ENCODE measurements around the gene ACTN1.
"Not testable (repeated sequence)": the region's sequence is repeated elsewhere in the genome, so short reads cannot be mapped to it uniquely, and the experiment has no call there.

The ACTN1 gene

DNA sequence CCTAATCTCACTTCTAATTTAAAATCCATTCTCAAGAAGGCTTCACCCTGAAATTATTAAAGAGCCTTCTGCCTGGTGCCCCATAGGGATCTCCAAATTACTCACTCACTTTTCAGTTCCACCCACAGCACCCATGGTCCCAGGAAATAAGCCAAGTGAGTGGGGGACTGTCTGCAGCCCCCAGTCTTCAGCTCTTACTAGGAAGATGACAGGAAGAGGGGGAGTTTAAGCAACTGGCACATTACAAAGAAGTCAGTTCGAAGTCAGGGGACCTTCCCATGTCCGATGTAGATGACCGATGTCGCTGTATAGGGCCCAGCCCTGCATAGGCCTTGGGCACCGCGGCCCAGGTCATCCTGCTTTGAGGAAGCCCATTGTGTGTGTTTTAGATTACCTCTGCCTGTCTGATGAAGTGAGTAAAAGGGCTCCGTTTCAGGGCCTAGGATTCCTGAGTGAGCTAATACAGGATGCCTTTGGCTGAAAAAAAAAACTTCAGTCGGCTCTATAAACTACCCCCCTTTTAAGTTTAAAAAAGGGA is 1.9 kb downstream of the ACTN1 start:
- Mint-ChIP-seq H3K27me3 (no peaks in the 10 kb centered on the region), H3K4me1 (peaks cover 52% of the 10 kb centered on the region), H3K27ac (peak overlapping the region; percentile 71), H3K36me3 (peaks cover 24% of the 10 kb centered on the region), H3K9me3 (no peaks in the 10 kb centered on the region), H3K4me3 (peak overlapping the region; percentile 76)

DNA sequence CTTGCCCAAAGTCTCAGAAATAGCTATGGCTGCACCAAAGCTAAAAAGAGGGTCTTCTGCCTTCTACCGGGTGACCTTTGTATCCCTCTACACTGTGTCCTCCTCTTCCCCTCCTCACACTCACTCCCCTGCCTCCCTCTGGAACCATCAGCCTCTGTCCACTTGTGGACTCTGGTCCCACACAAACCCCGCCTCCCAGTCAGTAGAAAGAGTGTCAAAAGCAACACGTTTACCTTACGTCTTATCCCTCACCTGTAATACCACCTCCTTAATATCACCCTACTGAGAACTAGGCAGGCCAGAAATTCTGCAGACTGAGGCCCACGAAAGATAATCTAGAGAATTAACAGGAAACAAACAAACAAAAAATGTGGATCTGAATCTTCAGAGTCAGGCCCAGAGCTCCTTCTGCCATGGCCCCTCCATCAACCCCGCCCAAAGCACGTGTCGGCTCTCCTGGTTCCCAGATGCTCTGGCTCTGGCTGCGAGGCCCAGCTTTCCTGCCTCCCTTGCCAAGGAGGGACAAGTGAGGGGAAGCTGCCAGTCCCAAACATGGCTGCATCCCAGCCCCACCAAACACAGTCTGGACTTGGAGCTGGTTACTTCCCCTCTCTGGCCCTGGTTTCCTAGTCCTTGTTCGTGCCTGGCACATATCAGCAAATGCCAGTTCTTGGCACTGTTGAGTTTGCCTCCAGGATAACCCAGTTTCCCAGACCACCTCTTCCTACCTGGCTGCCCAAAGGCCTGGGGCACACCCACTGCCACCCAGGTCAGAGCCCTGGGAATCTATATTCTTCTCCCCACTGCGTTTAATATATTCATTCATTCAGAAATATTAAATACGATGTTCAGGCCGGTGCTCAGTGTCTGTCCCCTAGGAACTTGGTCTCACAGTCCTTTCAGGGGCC is 2.7 kb downstream of the ACTN1 start:
- H3K27me3 Mint-ChIP-seq = no peaks in the 10 kb centered on the region
- H3K9me3 Mint-ChIP-seq = no peaks in the 10 kb centered on the region
- H3K36me3 Mint-ChIP-seq = peaks cover 25% of the 10 kb centered on the region
- H3K4me1 Mint-ChIP-seq = peaks cover 58% of the 10 kb centered on the region
- H3K27ac Mint-ChIP-seq = peak overlapping the region; percentile 71
- H3K4me3 Mint-ChIP-seq = peak overlapping the region; percentile 76

DNA sequence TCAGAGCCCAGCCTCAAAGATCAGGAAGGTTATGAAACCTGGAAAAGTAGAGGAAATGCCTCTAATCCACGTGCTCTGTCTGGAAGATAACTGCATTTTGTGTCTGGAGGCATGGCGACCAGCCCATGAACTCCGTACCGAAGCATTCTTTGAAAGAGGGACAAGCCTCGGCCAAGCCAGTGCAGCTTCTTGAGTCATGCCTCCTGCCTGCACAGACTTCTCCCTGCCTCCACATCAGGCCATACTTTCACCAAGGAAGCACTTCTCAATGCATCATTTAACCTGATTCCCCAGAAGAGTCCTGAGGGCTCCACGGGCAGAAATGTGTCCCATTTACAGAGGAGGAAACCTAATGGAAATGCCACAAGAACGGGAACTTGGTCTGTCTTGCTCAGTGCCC is 3.4 kb downstream of the ACTN1 start:
- Mint-ChIP-seq H3K4me3 (no peak overlapping the region), H3K27ac (peak overlapping the region; percentile 61), H3K4me1 (peaks cover 63% of the 10 kb centered on the region), H3K36me3 (peaks cover 25% of the 10 kb centered on the region), H3K9me3 (no peaks in the 10 kb centered on the region), H3K27me3 (no peaks in the 10 kb centered on the region)

GRCh38 chr14:68974759-68975347 is 4.2 kb downstream of the ACTN1 start:
- Mint-ChIP-seq H3K27ac (peak overlapping the region; percentile 53), H3K9me3 (no peaks in the 10 kb centered on the region), H3K4me3 (no peak overlapping the region), H3K36me3 (peaks cover 25% of the 10 kb centered on the region), H3K27me3 (no peaks in the 10 kb centered on the region), H3K4me1 (peaks cover 65% of the 10 kb centered on the region)

DNA sequence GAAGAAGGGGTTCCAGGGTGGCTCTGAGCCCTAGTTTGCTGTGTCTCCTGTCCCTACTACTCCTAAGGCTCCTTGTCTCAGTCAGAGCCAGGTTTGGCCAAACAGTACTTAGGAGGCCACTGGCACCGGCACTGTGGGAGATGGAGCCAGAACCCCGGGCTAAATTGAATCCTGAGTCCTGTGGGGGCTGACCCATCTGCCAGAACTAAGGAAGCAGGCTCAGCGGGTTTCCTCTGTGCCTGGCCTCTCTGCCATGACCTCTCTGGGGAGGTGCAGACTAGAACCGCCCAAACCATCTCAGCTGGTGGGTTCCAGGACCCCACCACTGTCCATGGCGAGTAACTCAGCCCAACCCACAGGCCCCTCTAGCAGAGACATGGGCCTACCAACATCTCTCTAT is 5.5 kb downstream of the ACTN1 start:
- no peak overlapping the region for H3K4me3 Mint-ChIP-seq
- no peaks in the 10 kb centered on the region for H3K27me3 Mint-ChIP-seq
- no peaks in the 10 kb centered on the region for H3K9me3 Mint-ChIP-seq
- H3K36me3 Mint-ChIP-seq = peaks cover 25% of the 10 kb centered on the region
- no peak overlapping the region for H3K27ac Mint-ChIP-seq
- peaks cover 76% of the 10 kb centered on the region for H3K4me1 Mint-ChIP-seq

GRCh38 chr14:68973219-68973565 is 5.9 kb downstream of the ACTN1 start:
- not testable (repeated sequence) for H3K27me3 Mint-ChIP-seq, H3K27ac Mint-ChIP-seq
- H3K4me1 Mint-ChIP-seq = peaks cover 81% of the 10 kb centered on the region

DNA sequence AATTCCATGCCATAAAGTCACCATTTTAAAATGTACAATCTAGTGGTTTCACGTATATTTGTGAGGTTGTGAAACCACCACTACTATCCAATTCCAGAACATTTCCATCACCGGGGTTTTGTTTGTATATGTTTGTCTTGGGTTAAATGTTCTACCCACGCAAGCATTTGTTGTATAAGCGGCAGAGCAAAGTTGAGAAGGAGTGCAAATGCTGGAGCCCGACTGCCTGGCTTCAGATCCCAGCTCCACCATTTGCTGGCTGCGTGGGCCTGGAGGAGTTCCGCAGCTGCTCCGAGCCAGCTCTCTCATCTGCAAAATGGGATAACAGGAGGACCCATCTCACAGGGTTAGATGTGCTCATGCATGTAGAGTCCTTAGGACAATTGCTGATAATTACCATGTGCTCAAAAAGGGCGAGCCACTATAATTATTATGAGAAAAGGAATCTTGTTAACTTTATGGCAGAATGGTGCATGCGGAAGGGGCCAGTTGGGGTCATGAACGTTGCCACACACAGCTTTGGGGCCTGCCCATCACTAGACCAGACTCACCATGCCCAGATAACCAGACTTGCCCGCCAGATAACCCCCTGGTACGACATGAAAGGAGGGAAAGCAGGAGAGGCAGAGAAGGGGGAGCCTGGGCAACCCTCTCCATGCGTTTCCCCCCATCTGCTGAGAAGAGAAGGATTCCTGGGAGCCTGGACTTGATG is 6.4 kb downstream of the ACTN1 start:
- Mint-ChIP-seq H3K9me3 (no peaks in the 10 kb centered on the region), H3K27ac (peak overlapping the region; percentile 63), H3K36me3 (peaks cover 25% of the 10 kb centered on the region), H3K4me1 (peaks cover 86% of the 10 kb centered on the region), H3K27me3 (no peaks in the 10 kb centered on the region), H3K4me3 (no peak overlapping the region)

More at GRCh38 chr14:68973219-68973565, 5.9 kb downstream of the ACTN1 start:
- peaks cover 25% of the 10 kb centered on the region for H3K36me3 Mint-ChIP-seq
- H3K4me3 Mint-ChIP-seq, H3K9me3 Mint-ChIP-seq: not testable (repeated sequence)

GRCh38 chr14:68971411-68972035 is 7.6 kb downstream of the ACTN1 start:
- Mint-ChIP-seq H3K36me3 (peaks cover 23% of the 10 kb centered on the region), H3K4me3 (peak overlapping the region; percentile 40)

GRCh38 chr14:68970736-68971135 is 8.4 kb downstream of the ACTN1 start:
- H3K4me3 Mint-ChIP-seq = peak overlapping the region; percentile 57
- no peaks in the 10 kb centered on the region for H3K9me3 Mint-ChIP-seq
- H3K36me3 Mint-ChIP-seq = peaks cover 23% of the 10 kb centered on the region
- H3K27ac Mint-ChIP-seq = peak overlapping the region; percentile 98
- peaks cover 86% of the 10 kb centered on the region for H3K4me1 Mint-ChIP-seq
- H3K27me3 Mint-ChIP-seq = no peaks in the 10 kb centered on the region

More at GRCh38 chr14:68971411-68972035, 7.6 kb downstream of the ACTN1 start:
- Mint-ChIP-seq H3K4me1 (peaks cover 87% of the 10 kb centered on the region), H3K9me3 (no peaks in the 10 kb centered on the region), H3K27me3 (no peaks in the 10 kb centered on the region), H3K27ac (peak overlapping the region; percentile 98)

GRCh38 chr14:68970038-68970612 is 9.0 kb downstream of the ACTN1 start:
- H3K27ac Mint-ChIP-seq = peak overlapping the region; percentile 98
- peak overlapping the region; percentile 57 for H3K4me3 Mint-ChIP-seq
- no peaks in the 10 kb centered on the region for H3K27me3 Mint-ChIP-seq
- H3K36me3 Mint-ChIP-seq = peaks cover 26% of the 10 kb centered on the region
- peaks cover 86% of the 10 kb centered on the region for H3K4me1 Mint-ChIP-seq
- no peaks in the 10 kb centered on the region for H3K9me3 Mint-ChIP-seq

GRCh38 chr14:68969278-68970033 is 9.6 kb downstream of the ACTN1 start:
- H3K4me1 Mint-ChIP-seq = peaks cover 86% of the 10 kb centered on the region
- peak overlapping the region; percentile 57 for H3K4me3 Mint-ChIP-seq
- H3K9me3 Mint-ChIP-seq = no peaks in the 10 kb centered on the region
- peaks cover 24% of the 10 kb centered on the region for H3K36me3 Mint-ChIP-seq
- H3K27me3 Mint-ChIP-seq = no peaks in the 10 kb centered on the region
- peak overlapping the region; percentile 98 for H3K27ac Mint-ChIP-seq

- Mint-ChIP-seq H3K36me3 (peaks cover 19% of the 10 kb centered on the region), H3K4me1 (peaks cover 91% of the 10 kb centered on the region), H3K27me3 (no peaks in the 10 kb centered on the region), H3K4me3 (peak overlapping the region; percentile 85), H3K9me3 (no peaks in the 10 kb centered on the region), H3K27ac (peak overlapping the region; percentile 98)
Observed at GRCh38 chr14:68968721-68969120, 10.4 kb downstream of the ACTN1 start.

GRCh38 chr14:68968051-68968450 is 11.1 kb downstream of the ACTN1 start:
- Mint-ChIP-seq H3K4me3 (peak overlapping the region; percentile 85), H3K36me3 (peaks cover 13% of the 10 kb centered on the region), H3K9me3 (no peaks in the 10 kb centered on the region), H3K27ac (peak overlapping the region; percentile 98), H3K27me3 (no peaks in the 10 kb centered on the region), H3K4me1 (peaks cover 98% of the 10 kb centered on the region)

- H3K27ac Mint-ChIP-seq = peak overlapping the region; percentile 98
- H3K36me3 Mint-ChIP-seq = peaks cover 12% of the 10 kb centered on the region
- H3K4me3 Mint-ChIP-seq = peak overlapping the region; percentile 85
- H3K27me3 Mint-ChIP-seq = no peaks in the 10 kb centered on the region
- H3K4me1 Mint-ChIP-seq = peaks cover 98% of the 10 kb centered on the region
- no peaks in the 10 kb centered on the region for H3K9me3 Mint-ChIP-seq
Observed at GRCh38 chr14:68967459-68967940, 11.6 kb downstream of the ACTN1 start.
